COLO829 (cell line): ENCODE results near the gene RHOBTB3.

Experiments used
- DNase-seq: peaks from one replicate; pipeline ENCODE4 v3.0.0; 2012; ENCODE audit warnings: low spot score

The RHOBTB3 gene

GRCh38 chr5:95731571-95732554 is 727 bp downstream of the RHOBTB3 start:
- DNase-seq, result no peak

- DNase-seq, result no peak
These were observed 2.0 kb downstream of the RHOBTB3 start for GRCh38 chr5:95733107-95733665.

- DNase-seq, result no peak
These were observed 3.1 kb downstream of the RHOBTB3 start for GRCh38 chr5:95734187-95734586.

GRCh38 chr5:95734906-95735305 is 3.8 kb downstream of the RHOBTB3 start:
- no peak for DNase-seq

GRCh38 chr5:95735406-95735805 is 4.3 kb downstream of the RHOBTB3 start:
- DNase-seq, result no peak

GRCh38 chr5:95738072-95738471 is 6.9 kb downstream of the RHOBTB3 start:
- no peak for DNase-seq

- DNase-seq, result no peak
These were observed 7.7 kb downstream of the RHOBTB3 start for GRCh38 chr5:95738834-95739233.

GRCh38 chr5:95739857-95740256 is 8.7 kb downstream of the RHOBTB3 start:
- no peak for DNase-seq

- no peak for DNase-seq
These were observed 10.3 kb downstream of the RHOBTB3 start for GRCh38 chr5:95741458-95741857.

- no peak for DNase-seq
These were observed 12.1 kb downstream of the RHOBTB3 start for GRCh38 chr5:95743232-95743631.

GRCh38 chr5:95743877-95744276 is 12.7 kb downstream of the RHOBTB3 start:
- no peak for DNase-seq

GRCh38 chr5:95746194-95746593 is 15.1 kb downstream of the RHOBTB3 start:
- DNase-seq, result peak; percentile 71

- no peak for DNase-seq
These were observed 15.9 kb downstream of the RHOBTB3 start for GRCh38 chr5:95746722-95747679.

- no peak for DNase-seq
These were observed 17.0 kb downstream of the RHOBTB3 start for GRCh38 chr5:95748133-95748532.

GRCh38 chr5:95754545-95754944 is 23.4 kb downstream of the RHOBTB3 start:
- no peak for DNase-seq

GRCh38 chr5:95759005-95759404 is 27.9 kb downstream of the RHOBTB3 start:
- DNase-seq, result no peak

- peak; percentile 24 for DNase-seq
These were observed 28.5 kb downstream of the RHOBTB3 start for GRCh38 chr5:95759634-95760033.

- DNase-seq, result peak; percentile 40
These were observed 29.4 kb downstream of the RHOBTB3 start for GRCh38 chr5:95760273-95761191.

- DNase-seq, result no peak
These were observed 30.9 kb downstream of the RHOBTB3 start for GRCh38 chr5:95761771-95762651.

- no peak for DNase-seq
These were observed 31.5 kb downstream of the RHOBTB3 start for GRCh38 chr5:95762652-95763041.
